ENCODE results near the gene GNAS. TPM values are rescaled to one million over a fixed set of nuclear protein-coding genes. Genes with fewer than 3 reads are reported as not detected.

The GNAS gene
- total RNA-seq: 764 and 901 TPM in 2 replicates

DNA sequence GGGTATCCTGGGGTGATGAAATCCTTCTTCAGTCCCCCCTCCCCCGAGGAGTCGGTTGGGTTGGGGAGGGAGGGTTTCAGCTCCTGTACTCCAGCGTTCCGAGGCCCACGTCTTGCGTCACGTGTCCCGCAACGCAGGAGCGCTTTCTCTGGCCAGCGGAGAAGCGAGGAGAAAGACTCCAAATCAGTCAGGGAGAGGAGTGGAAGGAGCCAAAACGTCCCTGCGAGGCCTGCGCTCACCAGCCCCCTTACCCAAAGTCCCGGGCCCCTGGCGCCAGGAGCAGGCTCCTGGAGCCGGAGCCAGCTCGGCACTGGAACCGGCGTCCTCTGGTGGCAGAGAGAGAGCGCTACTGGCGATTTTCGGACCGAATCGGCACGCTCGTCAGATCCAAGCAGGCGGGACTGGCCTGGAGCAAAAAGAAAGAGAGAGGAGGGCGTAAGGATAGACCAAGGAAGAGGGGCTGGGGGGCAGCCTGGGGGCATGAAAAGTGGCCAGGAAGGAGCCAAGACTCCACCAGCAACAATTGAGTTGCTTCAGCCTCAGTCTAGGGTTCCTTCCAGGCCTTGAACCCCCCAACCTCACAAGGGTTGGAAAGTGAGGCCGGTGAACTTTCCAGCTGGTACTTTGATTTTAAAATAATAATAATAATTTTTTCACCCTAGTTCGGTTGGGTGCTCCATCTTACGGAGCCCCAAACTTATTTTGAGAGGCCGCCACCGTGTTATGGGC, at the start of gene GNAS:
Gene GNAS, plus strand, starts transcription at position 174 of the 729 bp plus-strand sequence.

GRCh38 chr20:58850693-58851174, 1.8 kb upstream of the GNAS start, which contains the start of gene GNAS-AS1:
TSS of gene GNAS-AS1 (minus strand) at chr20:58850902.

Small RNA genes lying within 50 kb of the gene (small RNA-seq; reads per million reads assigned to genes)
- not detected for gene MIR298
- not detected for gene RF02127
- not detected for gene RF02128
- not detected for gene RF02130
- gene RF02131: not detected

Other genes starting within 250 kb of the GNAS start
- 17.4 and 41.6 TPM in 2 replicates for gene STX16, start 201.4 kb upstream of the GNAS start, total RNA-seq
- 16.1 and 20.8 TPM in 2 replicates for gene NPEPL1, start 159.9 kb upstream of the GNAS start, total RNA-seq
- 0.87 and 1.2 TPM in 2 replicates for gene GNAS-AS1, start 1.8 kb upstream of the GNAS start, total RNA-seq
- 52.2 and 66.9 TPM in 2 replicates for gene NELFCD, start 128.5 kb downstream of the GNAS start, total RNA-seq
- 65.6 and 79.5 TPM in 2 replicates for gene CTSZ, start 154.5 kb downstream of the GNAS start, total RNA-seq
- not detected in 2 replicates for gene TUBB1, start 166.7 kb downstream of the GNAS start, total RNA-seq
- gene ATP5F1E, start 179.6 kb downstream of the GNAS start, total RNA-seq: 17.6 and 26.7 TPM in 2 replicates
- gene PRELID3B, start 190.1 kb downstream of the GNAS start, total RNA-seq: 36.9 and 50.6 TPM in 2 replicates

All from placental epithelial cell (primary cell).